Urinary bladder (tissue), 4 donors: ENCODE data around the gene DENND1A. TPM values are rescaled to one million over a fixed set of nuclear protein-coding genes. Genes with fewer than 3 reads are reported as not detected.

ENCODE experiments used
- DNase-seq: peaks from one replicate; pipeline ENCODE4 v3.0.0-alpha.2; 2015; ENCODE audit errors: extremely low spot score
- H3K27ac ChIP-seq: one replicate; pipeline ENCODE4 v1.5.1; 2013; ENCODE audit warnings: low read depth, mild to moderate bottlenecking, moderate library complexity
- H3K36me3 ChIP-seq: one replicate; pipeline ENCODE4 v1.6.1; 2013; ENCODE audit warnings: mild to moderate bottlenecking, moderate library complexity; ENCODE audit not compliant: insufficient read depth
- H3K4me1 ChIP-seq: one replicate; pipeline ENCODE4 v1.6.1; 2013; ENCODE audit warnings: mild to moderate bottlenecking, moderate library complexity; ENCODE audit not compliant: insufficient read depth
- H3K4me3 ChIP-seq: one replicate; pipeline ENCODE4 v1.5.1; 2013; ENCODE audit warnings: low read depth, low read length
- WGBS: extraction: QIAGEN DNeasy Blood & Tissue Kit; methylation state at CpG from one replicate; pipeline ENCODE4 v1.1.7; 2013; 5-methylcytosine and 5-hydroxymethylcytosine counted together
- polyA plus RNA-seq: library from polyadenylated mRNA; stranded (reverse); fragments of 200-250 nt; gene quantifications from one replicate; pipeline ENCODE4 v1.2.3, GENCODE V29; 2013
- total RNA-seq: library from RNA; depleted of rRNA; stranded (reverse); fragments of >200 nt; gene quantifications from one replicate; pipeline ENCODE4 v1.2.3, GENCODE V29; 2014
- donor health status: healthy with polysubstance abuse.
- donor health status: healthy.

The DENND1A gene
- total and polyA plus RNA-seq, 2 donors, result 14.8 to 20.2 TPM

DNA sequence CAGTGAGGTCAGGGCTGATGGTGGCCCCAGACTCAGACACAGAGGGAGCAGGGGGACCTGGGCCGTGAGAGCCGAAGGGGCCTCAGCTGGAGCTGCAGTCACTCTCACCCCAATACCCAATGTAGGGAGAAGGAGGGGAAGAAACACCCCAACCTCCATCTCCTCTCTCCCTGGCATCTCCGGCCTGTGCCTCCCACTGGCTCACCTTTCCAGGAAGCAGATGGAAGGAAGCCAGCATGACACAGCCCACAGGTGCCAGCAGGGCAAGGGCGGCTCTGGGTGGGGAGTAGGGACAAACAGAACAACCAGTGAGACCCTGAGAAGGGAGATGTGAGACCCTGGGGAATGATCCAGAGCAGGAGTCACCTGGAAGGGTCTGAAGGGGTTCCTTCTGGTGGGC lies 576.9 kb downstream of the DENND1A start:
- 87% methylated on average over 4 of the region's 4 CpGs for WGBS
- Histone ChIP-seq H3K36me3 (no peaks in the 10 kb centered on the region), H3K4me1 (no peaks in the 10 kb centered on the region), H3K27ac (no peak overlapping the region), H3K4me3 (no peak overlapping the region)
- DNase-seq, result no peak

GRCh38 chr9:123350590-123351310 lies 579.2 kb downstream of the DENND1A start:
- Histone ChIP-seq H3K4me3 (no peak overlapping the region), H3K27ac (no peak overlapping the region), H3K4me1 (no peaks in the 10 kb centered on the region), H3K36me3 (no peaks in the 10 kb centered on the region)
- no peak for DNase-seq
- 71% methylated on average over 8 of the region's 8 CpGs for WGBS

DNA sequence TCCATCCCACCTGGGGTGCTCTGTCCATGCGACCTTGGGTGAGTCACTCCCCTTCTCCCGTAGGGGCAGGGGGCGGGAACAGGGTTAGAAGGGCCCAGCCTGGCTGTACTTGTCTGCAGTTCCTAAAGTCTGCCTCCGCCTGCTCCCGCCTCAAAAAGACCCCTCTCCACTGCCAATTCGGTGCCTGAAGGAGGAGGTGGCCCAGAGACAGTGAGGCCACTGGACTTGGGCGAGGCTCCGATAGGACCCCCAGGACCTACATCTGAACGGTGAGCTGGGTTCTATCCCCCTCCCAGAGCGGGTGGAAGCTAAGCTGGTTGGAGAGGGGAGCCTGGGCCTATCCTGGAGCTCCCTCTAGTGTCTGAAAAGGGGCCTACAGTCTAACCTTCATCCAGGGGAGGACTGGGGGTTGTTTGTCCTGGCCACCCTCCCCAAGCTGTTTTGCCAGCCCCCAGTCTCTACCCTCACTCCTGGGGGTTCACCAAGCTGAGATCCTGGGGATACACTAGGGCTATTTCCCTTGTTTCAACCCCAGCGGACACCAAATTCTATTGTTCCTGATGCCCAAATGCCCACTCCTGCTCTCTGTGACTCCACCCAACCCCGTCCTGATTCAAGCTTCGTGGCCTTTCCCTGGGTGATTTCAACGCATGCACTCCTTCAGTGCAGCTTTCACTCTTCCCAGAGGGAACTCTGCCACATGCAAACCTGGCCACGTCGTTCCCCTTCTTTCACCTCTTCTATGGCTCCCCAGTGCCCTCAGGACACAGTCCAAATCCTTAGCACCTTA lies 580.0 kb downstream of the DENND1A start:
- no peaks in the 10 kb centered on the region for H3K4me1 ChIP-seq
- no peaks in the 10 kb centered on the region for H3K36me3 ChIP-seq
- 24% methylated on average over 16 of the region's 16 CpGs for WGBS
- no peak overlapping the region for H3K4me3 ChIP-seq
- no peak for DNase-seq
- no peak overlapping the region for H3K27ac ChIP-seq

DNA sequence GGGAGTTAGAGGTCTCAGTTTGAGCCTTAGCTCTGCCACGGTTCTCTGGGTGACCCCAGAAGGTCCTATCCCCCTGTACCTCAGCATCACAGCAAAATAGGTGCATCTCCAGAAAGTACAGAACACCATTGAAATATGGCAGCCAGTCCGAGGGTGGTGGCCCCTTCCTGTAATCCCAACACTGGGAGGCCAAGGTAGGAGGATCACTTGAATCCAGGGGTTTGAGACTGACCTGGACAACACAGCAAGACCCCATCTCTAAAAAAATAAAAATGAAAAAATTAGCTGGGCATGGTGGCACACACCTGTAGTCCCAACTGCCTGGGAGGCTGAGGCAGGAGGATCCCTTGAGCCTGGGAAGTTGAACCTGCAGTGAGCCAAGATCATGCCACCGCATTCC lies 580.9 kb downstream of the DENND1A start:
- no peak overlapping the region for H3K27ac ChIP-seq
- H3K4me1 ChIP-seq, result no peaks in the 10 kb centered on the region
- no peaks in the 10 kb centered on the region for H3K36me3 ChIP-seq
- H3K4me3 ChIP-seq, result no peak overlapping the region
- 58% methylated on average over 3 of the region's 3 CpGs for WGBS
- DNase-seq, result no peak

- Histone ChIP-seq H3K27ac (no peak overlapping the region), H3K4me3 (no peak overlapping the region), H3K4me1 (no peaks in the 10 kb centered on the region), H3K36me3 (no peaks in the 10 kb centered on the region)
- DNase-seq, result no peak
- 62% methylated on average over 9 of the region's 9 CpGs for WGBS
Observed at GRCh38 chr9:123348317-123348992, 581.5 kb downstream of the DENND1A start.

- no peak overlapping the region for H3K4me3 ChIP-seq
- WGBS, result 68% methylated on average over 12 of the region's 12 CpGs
- H3K36me3 ChIP-seq, result no peaks in the 10 kb centered on the region
- H3K27ac ChIP-seq, result no peak overlapping the region
- no peak for DNase-seq
- H3K4me1 ChIP-seq, result no peaks in the 10 kb centered on the region
Observed at GRCh38 chr9:123347289-123348060, 582.5 kb downstream of the DENND1A start.

DNA sequence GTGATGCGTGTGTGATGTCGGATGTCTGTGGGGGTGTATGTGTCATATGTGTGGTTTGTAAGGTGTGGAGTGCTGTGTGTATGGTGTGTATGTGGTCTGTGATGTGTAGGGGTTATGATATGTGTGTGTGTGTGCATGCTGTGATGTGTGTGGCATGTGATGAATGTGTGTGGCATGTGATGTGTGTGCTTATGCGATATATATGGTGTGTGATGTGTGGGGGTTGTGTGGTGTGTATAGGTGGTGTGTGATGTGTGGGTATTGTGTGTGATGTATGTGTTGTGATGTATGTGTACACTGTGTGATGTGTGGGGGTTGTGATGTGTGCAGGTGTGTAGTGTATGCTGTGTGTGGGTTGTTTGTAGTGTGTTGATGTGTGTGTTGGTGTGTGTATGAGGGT lies 583.1 kb downstream of the DENND1A start:
- H3K4me1 ChIP-seq, result no peaks in the 10 kb centered on the region
- no peak for DNase-seq
- WGBS, result 98% methylated on average over 3 of the region's 3 CpGs
- H3K4me3 ChIP-seq, result no peak overlapping the region
- no peak overlapping the region for H3K27ac ChIP-seq
- no peaks in the 10 kb centered on the region for H3K36me3 ChIP-seq

GRCh38 chr9:123346026-123346425 lies 583.9 kb downstream of the DENND1A start:
- H3K27ac ChIP-seq, result no peak overlapping the region
- no peaks in the 10 kb centered on the region for H3K4me1 ChIP-seq
- 77% methylated on average over 9 of the region's 9 CpGs for WGBS
- no peaks in the 10 kb centered on the region for H3K36me3 ChIP-seq
- H3K4me3 ChIP-seq, result no peak overlapping the region
- DNase-seq, result no peak

DNA sequence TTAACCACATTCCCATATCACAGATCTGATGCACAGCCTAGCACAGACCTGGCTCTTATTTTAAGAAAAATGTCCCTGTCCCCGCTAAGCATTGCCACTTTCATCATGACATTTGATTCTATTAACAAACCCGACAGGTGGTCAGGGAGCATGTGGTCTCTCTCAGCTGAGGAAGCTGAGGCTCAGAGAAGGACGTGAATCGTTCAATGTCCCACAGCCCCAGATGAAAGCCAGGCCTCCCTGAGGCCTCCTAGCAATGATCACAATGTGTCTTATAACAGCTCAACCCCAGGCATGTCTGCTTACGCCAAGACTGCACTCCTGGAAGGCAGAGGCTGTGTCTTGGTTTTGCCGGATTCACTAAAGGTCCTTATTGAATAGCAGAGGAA lies 584.4 kb downstream of the DENND1A start:
- DNase-seq, result no peak
- Histone ChIP-seq H3K27ac (no peak overlapping the region), H3K36me3 (no peaks in the 10 kb centered on the region), H3K4me1 (no peaks in the 10 kb centered on the region), H3K4me3 (no peak overlapping the region)
- WGBS, result 35% methylated on average over 6 of the region's 6 CpGs

GRCh38 chr9:123344192-123344949 lies 585.6 kb downstream of the DENND1A start:
- WGBS, result 94% methylated on average over 9 of the region's 9 CpGs
- no peaks in the 10 kb centered on the region for H3K4me1 ChIP-seq
- DNase-seq, result no peak

GRCh38 chr9:123343443-123344191 lies 586.3 kb downstream of the DENND1A start:
- no peak overlapping the region for H3K27ac ChIP-seq
- 75% methylated on average over 13 of the region's 13 CpGs for WGBS
- H3K4me3 ChIP-seq, result no peak overlapping the region
- DNase-seq, result no peak
- no peaks in the 10 kb centered on the region for H3K4me1 ChIP-seq
- H3K36me3 ChIP-seq, result no peaks in the 10 kb centered on the region

More at GRCh38 chr9:123344192-123344949, 585.6 kb downstream of the DENND1A start:
- Histone ChIP-seq H3K4me3 (no peak overlapping the region), H3K36me3 (no peaks in the 10 kb centered on the region), H3K27ac (no peak overlapping the region)

- 84% methylated on average over 5 of the region's 5 CpGs for WGBS
- DNase-seq, result no peak
- H3K4me3 ChIP-seq, result no peak overlapping the region
- no peak overlapping the region for H3K27ac ChIP-seq
- H3K4me1 ChIP-seq, result no peaks in the 10 kb centered on the region
- no peaks in the 10 kb centered on the region for H3K36me3 ChIP-seq
Observed at GRCh38 chr9:123342247-123342646, 587.7 kb downstream of the DENND1A start.
